ENCODE measurements around the gene KDM2A.

DNA sequence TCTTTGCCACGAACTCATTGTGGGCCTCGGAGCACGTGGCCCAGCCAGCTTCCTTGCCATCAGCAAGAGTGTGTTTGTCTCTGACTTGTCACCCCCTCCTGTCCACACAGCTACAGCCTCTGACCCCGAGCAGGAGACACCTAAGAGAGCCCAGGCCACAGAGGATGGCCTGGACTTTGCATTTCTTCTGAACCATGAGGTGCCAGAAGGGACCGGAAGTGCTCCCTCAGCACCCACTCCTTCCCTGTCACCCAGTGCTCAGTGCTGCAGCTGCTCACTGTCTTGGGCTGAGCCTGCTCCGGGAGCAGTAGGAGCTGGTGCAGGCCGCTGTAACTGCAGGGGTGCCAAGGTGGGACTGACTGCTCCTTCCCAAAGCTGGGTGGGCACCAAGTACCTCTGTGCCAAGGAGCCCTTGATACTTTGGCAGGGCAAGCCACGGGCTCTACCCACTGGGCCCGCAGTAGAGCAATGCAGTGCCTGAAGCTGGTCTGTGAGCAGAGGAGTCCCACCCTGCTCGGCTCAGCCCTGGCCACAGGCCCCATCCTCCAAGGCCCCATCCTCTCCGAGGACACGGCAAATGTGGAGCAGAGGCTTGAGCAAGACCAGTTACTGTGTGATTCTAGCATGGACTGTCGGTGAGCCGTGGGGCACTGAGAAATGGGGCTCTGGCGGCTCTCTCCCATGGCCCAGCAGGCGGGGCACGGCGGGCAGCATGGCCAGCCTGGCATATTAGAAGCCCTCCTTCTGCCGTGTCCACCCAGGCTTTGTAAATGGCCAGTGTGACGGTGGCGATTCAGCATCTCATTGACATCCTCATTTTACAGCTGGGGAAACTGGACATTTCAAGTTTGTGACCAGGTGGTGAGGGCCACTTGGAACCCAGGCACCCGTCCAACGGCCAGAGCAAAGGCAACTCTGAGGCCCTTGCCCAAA, 153.5 kb downstream of the KDM2A start:
- TF ChIP-seq POLR2A (IDR thresholded peaks at IDR 0.05; ENCODE audit: low read depth, low read length), result no peak
- TF ChIP-seq POLR2AphosphoS5 (IDR thresholded peaks at IDR 0.05; ENCODE audit: low read depth, low read length), result no peak; the same call in 1 of the 2 replicates
- no peak for TF ChIP-seq TAF1 (IDR thresholded peaks at IDR 0.05; ENCODE audit: borderline replicate concordance, low read depth, low read length)
